NCI-H1930 (cell line): ENCODE data around the gene ACOXL.
A peak's percentile ranks its signal among the peaks of the same experiment; 100 is the strongest.

ENCODE experiments used
- DNase-seq, 2 experiments: peaks; one replicate each; lab custom pipeline; 2025; lab: John Stamatoyannopoulos, UW

The ACOXL gene

GRCh38 chr2:111113838-111114237, 381.5 kb downstream of the ACOXL start:
- DNase-seq = no peak

- DNase-seq = no peak
Measured at GRCh38 chr2:111116011-111116746, 383.8 kb downstream of the ACOXL start.

GRCh38 chr2:111116843-111117597, 384.6 kb downstream of the ACOXL start:
- peak in 1 of 2 experiments; percentile 5 for DNase-seq

- no peak for DNase-seq
Measured at GRCh38 chr2:111117598-111118480, 385.5 kb downstream of the ACOXL start.

GRCh38 chr2:111118481-111118980, 386.2 kb downstream of the ACOXL start:
- DNase-seq = no peak

GRCh38 chr2:111118981-111119821, 386.8 kb downstream of the ACOXL start:
- DNase-seq = no peak

GRCh38 chr2:111119822-111120252, 387.5 kb downstream of the ACOXL start:
- no peak for DNase-seq

GRCh38 chr2:111120253-111121027, 388.1 kb downstream of the ACOXL start, which contains the start of gene BCL2L11:
Gene BCL2L11, plus strand, starts transcription at chr2:111120914. Its CDS starts 2,832 bp downstream, at chr2:111123746.
- peak; percentile 90 to 96 for DNase-seq

GRCh38 chr2:111121028-111121827, 388.9 kb downstream of the ACOXL start:
- peak; percentile 32 to 40 for DNase-seq

- DNase-seq = peak; percentile 70 to 90
Measured at GRCh38 chr2:111121828-111122630, 389.7 kb downstream of the ACOXL start.

- no peak for DNase-seq
Measured at GRCh38 chr2:111122631-111123421, 390.5 kb downstream of the ACOXL start.

- DNase-seq = no peak
Measured at GRCh38 chr2:111123751-111124150, 391.4 kb downstream of the ACOXL start.

GRCh38 chr2:111126581-111126980, 394.2 kb downstream of the ACOXL start:
- no peak for DNase-seq

- no peak for DNase-seq
Measured at GRCh38 chr2:111127351-111127750, 395.0 kb downstream of the ACOXL start.

- DNase-seq = no peak
Measured at GRCh38 chr2:111128096-111128495, 395.7 kb downstream of the ACOXL start.

- DNase-seq = no peak
Measured at GRCh38 chr2:111133603-111134002, 401.2 kb downstream of the ACOXL start.

GRCh38 chr2:111134055-111134454, 401.7 kb downstream of the ACOXL start:
- DNase-seq = no peak
